GM11168 (cell line): ENCODE measurements around the gene LYZL6.
"Not testable (repeated sequence)": the region's sequence is repeated elsewhere in the genome, so short reads cannot be mapped to it uniquely, and the experiment has no call there.

ENCODE experiments used
- in situ Hi-C: fragments of 300-500 bp; cut with MboI; formaldehyde crosslinking; loops from one replicate; pipeline ENCODE4 v1.12.0; 2022; ENCODE audit warnings: low sequenced_read_pairs; ENCODE audit not compliant: unreplicated experiment

LYZL6 gene

DNA sequence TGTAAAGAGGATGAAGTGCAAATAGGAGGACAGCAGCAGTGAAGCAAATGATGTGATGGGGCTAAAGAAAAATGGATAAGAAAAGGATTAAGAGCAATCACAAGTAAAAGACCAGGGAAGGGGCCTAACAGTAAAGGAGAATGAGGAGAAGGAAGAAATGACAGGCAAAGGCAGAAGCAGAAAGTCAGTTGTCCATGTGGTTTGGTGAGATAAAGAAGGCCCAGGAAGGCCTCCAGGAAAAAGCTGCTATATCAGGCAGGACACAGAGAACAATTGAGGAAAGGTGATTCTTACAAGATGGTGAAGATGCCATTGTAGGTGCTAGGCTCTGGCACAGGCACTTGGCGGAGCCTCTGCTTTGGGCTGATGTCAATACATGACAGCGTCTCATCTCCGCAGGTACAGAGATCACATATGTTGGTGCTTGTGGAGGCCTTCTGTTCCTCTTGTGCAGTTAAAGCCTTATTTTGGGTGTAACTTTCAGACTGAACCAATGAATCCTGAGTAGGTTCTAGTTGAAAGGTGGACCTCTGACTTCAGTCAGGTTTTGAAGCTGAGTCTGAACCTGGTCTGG, 31.1 kb downstream of the LYZL6 start:
- in situ Hi-C loops = no loop called here

GRCh38 chr17:35909408-35909807, 34.1 kb downstream of the LYZL6 start:
- in situ Hi-C loops = no loop called here

DNA sequence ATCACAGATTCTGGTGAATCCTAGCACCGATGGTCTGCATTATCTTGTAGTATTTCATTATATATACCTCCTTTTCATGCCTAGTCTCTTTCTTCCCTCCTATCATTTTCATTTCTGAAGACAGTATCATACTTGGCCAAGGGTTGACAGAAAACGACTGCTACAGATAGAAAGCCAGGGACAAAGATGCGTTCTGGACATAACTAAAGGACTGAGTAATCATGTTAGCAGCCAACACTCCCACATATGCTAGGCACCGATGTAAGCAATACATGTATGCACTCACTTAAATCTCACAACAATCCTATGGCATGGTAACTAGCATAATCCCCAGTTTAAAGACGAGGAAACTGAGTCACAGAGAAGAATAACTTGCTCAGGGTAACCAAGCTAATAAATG, 35.8 kb downstream of the LYZL6 start:
- in situ Hi-C loops = no loop called here

DNA sequence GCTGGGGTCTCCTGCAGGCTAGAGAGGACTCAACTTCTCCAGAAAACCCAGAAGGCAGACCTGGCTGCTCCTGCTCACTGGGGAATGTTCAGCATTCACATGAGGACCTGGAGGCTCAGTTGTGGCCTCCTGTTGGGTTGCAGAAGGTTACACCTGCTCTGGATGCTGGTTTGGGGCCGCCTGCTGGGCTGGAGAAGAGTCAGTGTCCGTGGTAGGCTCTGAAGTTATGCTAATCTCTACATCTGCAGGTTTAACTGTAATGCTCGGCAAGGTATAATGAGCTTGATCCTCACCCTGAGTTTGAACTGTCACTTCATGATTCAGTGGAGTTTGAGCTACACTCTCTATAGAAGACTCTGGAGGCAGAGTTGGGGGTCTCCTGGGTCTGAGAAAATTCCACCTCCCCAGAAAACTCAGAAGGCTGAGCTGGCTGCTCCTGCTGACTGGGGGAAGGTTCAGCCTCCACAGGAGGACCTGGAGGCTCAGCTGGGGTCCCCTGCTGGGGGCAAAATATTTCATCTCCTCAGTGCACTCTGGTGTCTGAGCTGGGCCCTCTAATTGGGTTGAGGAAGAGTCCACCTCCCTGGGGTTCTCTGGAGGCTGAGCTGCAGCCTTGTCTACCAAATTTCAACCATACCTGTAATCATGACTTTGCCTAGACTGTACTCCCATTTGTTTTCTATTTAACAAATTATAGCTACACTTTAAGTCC, 36.4 kb downstream of the LYZL6 start:
- in situ Hi-C loops = no loop called here

DNA sequence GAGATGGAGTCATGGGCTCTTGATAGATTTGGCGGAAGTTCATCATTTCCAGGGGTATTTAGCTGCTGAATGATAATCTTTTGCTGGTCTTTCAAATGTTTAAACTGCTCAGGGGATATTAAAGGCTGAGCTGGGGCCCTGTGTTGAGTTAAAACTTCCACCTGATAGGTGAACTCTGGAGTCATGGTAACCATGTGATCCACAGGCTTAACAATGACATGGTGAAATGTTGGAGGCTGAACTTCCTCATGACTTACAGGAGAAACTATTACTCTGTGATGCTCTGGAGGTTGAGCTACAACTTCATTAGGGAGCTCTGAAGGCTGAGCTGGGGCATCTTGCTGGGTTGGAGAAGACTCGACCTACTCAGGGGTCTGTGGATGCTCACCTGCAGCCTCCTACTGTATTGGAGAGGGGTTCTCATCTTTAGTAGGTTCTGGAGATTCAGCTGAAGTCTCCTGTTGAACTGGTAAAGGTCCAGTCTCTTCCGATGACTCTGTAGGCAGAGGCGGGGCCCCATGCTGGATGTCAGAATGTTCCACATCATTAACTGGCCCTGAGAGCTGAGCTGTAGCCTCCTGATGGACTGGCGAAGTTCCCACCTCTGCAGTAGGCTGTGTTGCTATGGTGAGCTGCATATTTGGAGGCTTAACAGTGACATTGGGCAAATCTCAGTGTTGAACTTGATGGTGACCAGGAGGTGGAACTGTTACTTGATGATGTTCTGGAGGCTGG, 37.2 kb downstream of the LYZL6 start:
- in situ Hi-C loops = no loop called here

- in situ Hi-C loops = no loop called here
These were observed 40.1 kb downstream of the LYZL6 start for GRCh38 chr17:35903451-35903850.

- in situ Hi-C loops = no loop called here
These were observed 41.8 kb downstream of the LYZL6 start for GRCh38 chr17:35901631-35902175.

DNA sequence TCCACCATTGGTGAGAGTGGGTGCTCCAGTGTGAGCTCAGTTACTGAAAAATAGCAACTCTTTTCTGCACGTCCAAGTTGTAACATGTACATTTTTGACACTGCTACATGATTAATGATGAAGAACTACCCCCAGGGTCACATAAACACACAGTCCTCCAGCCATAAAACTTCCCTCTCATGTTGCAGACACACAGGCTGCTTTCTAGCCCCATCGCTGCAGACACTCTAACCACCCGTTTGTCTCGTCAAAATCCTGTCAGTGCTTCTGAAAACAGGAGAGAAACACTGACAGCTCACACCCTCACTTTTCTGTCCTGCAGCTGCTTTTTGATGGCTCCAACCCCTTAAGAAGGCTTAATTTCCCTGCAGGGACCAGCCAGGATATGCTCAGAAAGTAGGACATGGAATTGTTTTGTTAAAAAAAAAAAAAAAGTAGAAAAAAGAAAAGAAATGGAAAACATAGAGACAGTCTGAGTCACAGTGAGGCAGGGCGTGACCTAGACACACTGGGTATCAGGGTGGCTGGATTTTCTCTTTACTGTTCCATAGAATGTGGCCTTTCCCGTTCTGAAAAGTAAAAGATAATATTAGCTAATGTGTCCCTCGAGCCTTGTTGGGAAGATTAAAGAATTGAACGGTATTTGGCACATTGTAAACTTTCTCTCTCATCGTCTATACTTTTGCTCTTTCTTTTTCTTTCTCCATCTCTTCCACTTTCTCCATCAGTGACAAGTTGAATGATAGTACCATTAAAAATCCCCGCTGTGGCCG, 42.6 kb downstream of the LYZL6 start:
- in situ Hi-C loops = no loop called here

DNA sequence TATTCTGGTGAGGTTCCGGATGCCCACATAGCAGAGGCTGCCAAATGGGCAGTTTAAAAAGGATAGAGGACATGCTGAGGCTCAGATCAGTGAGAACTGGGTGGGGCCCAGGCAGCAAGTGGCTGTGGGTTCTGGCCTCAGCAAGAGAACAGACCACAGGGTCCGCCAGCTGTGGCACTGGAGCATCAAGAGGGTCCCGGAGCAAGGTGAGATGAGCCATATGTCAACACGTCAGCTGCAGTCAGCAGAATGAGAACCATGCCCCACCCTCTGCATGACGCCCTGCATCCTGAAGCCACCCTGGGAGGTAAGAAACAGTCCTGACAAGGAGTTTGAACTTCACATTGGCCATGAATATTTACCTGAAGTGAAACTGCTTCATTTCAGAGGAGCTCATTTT, 43.2 kb downstream of the LYZL6 start:
- in situ Hi-C loops = no loop called here

- in situ Hi-C loops = no loop called here
These were observed 45.0 kb downstream of the LYZL6 start for GRCh38 chr17:35898283-35899070.

GRCh38 chr17:35897772-35898171, 45.7 kb downstream of the LYZL6 start:
- in situ Hi-C loops = not testable (repeated sequence)

- in situ Hi-C loops = no loop called here
These were observed 47.6 kb downstream of the LYZL6 start for GRCh38 chr17:35895636-35896587.

GRCh38 chr17:35894206-35894605, 49.3 kb downstream of the LYZL6 start:
- in situ Hi-C loops = no loop called here

- in situ Hi-C loops = no loop called here
These were observed 49.8 kb downstream of the LYZL6 start for GRCh38 chr17:35893751-35894150.

- in situ Hi-C loops = no loop called here
These were observed 51.1 kb downstream of the LYZL6 start for GRCh38 chr17:35892091-35893035.

GRCh38 chr17:35891269-35891668, 52.2 kb downstream of the LYZL6 start:
- in situ Hi-C loops = no loop called here

- in situ Hi-C loops = no loop called here
These were observed 52.7 kb downstream of the LYZL6 start for GRCh38 chr17:35890774-35891155.
